ENCODE measurements around the gene ANKRD2.
"Not testable (repeated sequence)": the region's sequence is repeated elsewhere in the genome, so short reads cannot be mapped to it uniquely, and the experiment has no call there.

Gene ANKRD2

GRCh38 chr10:97551271-97551670 lies 21.3 kb upstream of the ANKRD2 start:
- no peak for DNase-seq (ENCODE audit: insufficient read length, low spot score)
- no peak for TF ChIP-seq POLR2A (IDR thresholded peaks at IDR 0.05; ENCODE audit: low read depth, low read length)
- FAIRE-seq: no peak

- FAIRE-seq (peak; percentile 43), DNase-seq (ENCODE audit: insufficient read length, low spot score) (no peak)
- no peak for TF ChIP-seq POLR2A (IDR thresholded peaks at IDR 0.05; ENCODE audit: low read depth, low read length)
Measured at GRCh38 chr10:97553575-97554031, 19.0 kb upstream of the ANKRD2 start.

GRCh38 chr10:97554336-97554735 lies 18.2 kb upstream of the ANKRD2 start:
- DNase-seq (ENCODE audit: insufficient read length, low spot score); FAIRE-seq: not testable (repeated sequence)

- DNase-seq (ENCODE audit: insufficient read length, low spot score); FAIRE-seq: not testable (repeated sequence)
Measured at GRCh38 chr10:97555541-97555940, 17.0 kb upstream of the ANKRD2 start.

- not testable (repeated sequence) for DNase-seq (ENCODE audit: insufficient read length, low spot score); FAIRE-seq
Measured at GRCh38 chr10:97560731-97561381, 11.7 kb upstream of the ANKRD2 start.

GRCh38 chr10:97561386-97562077 lies 11.0 kb upstream of the ANKRD2 start:
- DNase-seq (ENCODE audit: insufficient read length, low spot score); FAIRE-seq: not testable (repeated sequence)

- not testable (repeated sequence) for DNase-seq (ENCODE audit: insufficient read length, low spot score); FAIRE-seq
Measured at GRCh38 chr10:97562329-97562728, 10.2 kb upstream of the ANKRD2 start.

GRCh38 chr10:97563337-97563736 lies 9.2 kb upstream of the ANKRD2 start:
- no peak for FAIRE-seq
- TF ChIP-seq POLR2A (IDR thresholded peaks at IDR 0.05; ENCODE audit: low read depth, low read length): no peak
- no peak for DNase-seq (ENCODE audit: insufficient read length, low spot score)

- FAIRE-seq: no peak
- DNase-seq (ENCODE audit: insufficient read length, low spot score): no peak
- TF ChIP-seq POLR2A (IDR thresholded peaks at IDR 0.05; ENCODE audit: low read depth, low read length): no peak
Measured at GRCh38 chr10:97564776-97565175, 7.8 kb upstream of the ANKRD2 start.

- no peak for TF ChIP-seq POLR2A (IDR thresholded peaks at IDR 0.05; ENCODE audit: low read depth, low read length)
- FAIRE-seq: no peak
- DNase-seq (ENCODE audit: insufficient read length, low spot score): no peak
Measured at GRCh38 chr10:97566336-97566996, 6.1 kb upstream of the ANKRD2 start.

- TF ChIP-seq POLR2A (IDR thresholded peaks at IDR 0.05; ENCODE audit: low read depth, low read length): no peak
- DNase-seq (ENCODE audit: insufficient read length, low spot score) (no peak), FAIRE-seq (no peak)
Measured at GRCh38 chr10:97567891-97568290, 4.7 kb upstream of the ANKRD2 start.

GRCh38 chr10:97570146-97570788 lies 2.3 kb upstream of the ANKRD2 start:
- FAIRE-seq (no peak), DNase-seq (ENCODE audit: insufficient read length, low spot score) (no peak)
- no peak for TF ChIP-seq POLR2A (IDR thresholded peaks at IDR 0.05; ENCODE audit: low read depth, low read length)

GRCh38 chr10:97570789-97571471 lies 1.6 kb upstream of the ANKRD2 start:
- FAIRE-seq: no peak
- no peak for DNase-seq (ENCODE audit: insufficient read length, low spot score)
- no peak for TF ChIP-seq POLR2A (IDR thresholded peaks at IDR 0.05; ENCODE audit: low read depth, low read length)

GRCh38 chr10:97571622-97572021 lies 957 bp upstream of the ANKRD2 start:
- FAIRE-seq (no peak), DNase-seq (ENCODE audit: insufficient read length, low spot score) (no peak)
- no peak for TF ChIP-seq POLR2A (IDR thresholded peaks at IDR 0.05; ENCODE audit: low read depth, low read length)

Measured in H54 (cell line).